Hepatic stellate cell (primary cell): Measurements from ENCODE around the gene ZNF830.
"Not testable (repeated sequence)": the region's sequence is repeated elsewhere in the genome, so short reads cannot be mapped to it uniquely, and the experiment has no call there.

ENCODE experiments used
- DNase-seq: peaks from one replicate; pipeline ENCODE4 v3.0.0; 2011; ENCODE audit warnings: low spot score

ZNF830 gene

GRCh38 chr17:34961093-34961911, at the start of gene ZNF830, which contains the start of gene CCT6B:
Gene ZNF830 (plus strand): TSS chr17:34961540. CDS start chr17:34961567, 27 bp downstream.
Gene CCT6B (minus strand): TSS chr17:34961460. CDS start chr17:34961393, 67 bp downstream.
- peak; percentile 90 for DNase-seq

- no peak for DNase-seq
Measured at GRCh38 chr17:34913001-34913400, 48.3 kb upstream of the ZNF830 start.

- DNase-seq: no peak
Measured at GRCh38 chr17:34916120-34916519, 45.2 kb upstream of the ZNF830 start.

- DNase-seq: no peak
Measured at GRCh38 chr17:34917381-34917780, 44.0 kb upstream of the ZNF830 start.

- no peak for DNase-seq
Measured at GRCh38 chr17:34920676-34921075, 40.7 kb upstream of the ZNF830 start.

GRCh38 chr17:34926661-34927060, 34.7 kb upstream of the ZNF830 start:
- no peak for DNase-seq

- DNase-seq: no peak
Measured at GRCh38 chr17:34930283-34930682, 31.1 kb upstream of the ZNF830 start.

GRCh38 chr17:34950780-34951179, 10.6 kb upstream of the ZNF830 start:
- DNase-seq: not testable (repeated sequence)

GRCh38 chr17:34958438-34958837, 2.9 kb upstream of the ZNF830 start:
- no peak for DNase-seq

GRCh38 chr17:34974179-34974578, 12.8 kb downstream of the ZNF830 start:
- DNase-seq: no peak

- no peak for DNase-seq
Measured at GRCh38 chr17:34974794-34975785, 13.8 kb downstream of the ZNF830 start.

- no peak for DNase-seq
Measured at GRCh38 chr17:34979153-34979552, 17.8 kb downstream of the ZNF830 start.

- DNase-seq: no peak
Measured at GRCh38 chr17:34979650-34980352, 18.5 kb downstream of the ZNF830 start.

- DNase-seq: peak; percentile 96
Measured at GRCh38 chr17:34980353-34980680, 19.0 kb downstream of the ZNF830 start, which contains the start of gene LIG3. Gene LIG3 (plus strand): TSS chr17:34980512. CDS start chr17:34983006, 2,494 bp downstream.

- DNase-seq: peak; percentile 87
Measured at GRCh38 chr17:34980681-34981537, 19.6 kb downstream of the ZNF830 start.

GRCh38 chr17:34981538-34982241, 20.4 kb downstream of the ZNF830 start:
- no peak for DNase-seq

GRCh38 chr17:34987232-34987631, 25.9 kb downstream of the ZNF830 start:
- no peak for DNase-seq

GRCh38 chr17:34988644-34989043, 27.3 kb downstream of the ZNF830 start:
- no peak for DNase-seq

- no peak for DNase-seq
Measured at GRCh38 chr17:34989473-34989872, 28.1 kb downstream of the ZNF830 start.

GRCh38 chr17:34990921-34991365, 29.6 kb downstream of the ZNF830 start:
- no peak for DNase-seq
